ENCODE data around the gene SCIN.
A peak's percentile ranks its signal among the peaks of the same experiment; 100 is the strongest.

SCIN gene

DNA sequence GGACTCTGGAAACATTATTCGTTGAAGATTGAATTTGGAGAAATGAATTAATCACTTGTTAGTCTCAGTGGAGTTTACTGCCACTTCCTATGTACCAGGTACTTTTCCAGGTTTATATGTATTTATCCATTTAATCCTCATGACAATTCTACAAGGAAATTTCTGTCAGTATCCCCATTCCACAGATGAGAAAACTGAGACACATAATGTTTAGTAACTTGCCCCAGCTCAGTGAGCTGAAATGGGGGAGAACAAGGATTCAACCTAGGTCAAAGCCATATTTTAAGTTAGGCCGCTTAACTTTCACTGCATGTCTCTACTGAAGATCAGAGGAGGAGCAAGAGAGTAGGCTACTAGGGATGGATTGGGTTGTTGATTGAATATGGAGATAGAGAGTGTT lies 4.6 kb upstream of the SCIN start:
- FAIRE-seq (no peak), DNase-seq (ENCODE audit: insufficient read length, low spot score) (no peak)

DNA sequence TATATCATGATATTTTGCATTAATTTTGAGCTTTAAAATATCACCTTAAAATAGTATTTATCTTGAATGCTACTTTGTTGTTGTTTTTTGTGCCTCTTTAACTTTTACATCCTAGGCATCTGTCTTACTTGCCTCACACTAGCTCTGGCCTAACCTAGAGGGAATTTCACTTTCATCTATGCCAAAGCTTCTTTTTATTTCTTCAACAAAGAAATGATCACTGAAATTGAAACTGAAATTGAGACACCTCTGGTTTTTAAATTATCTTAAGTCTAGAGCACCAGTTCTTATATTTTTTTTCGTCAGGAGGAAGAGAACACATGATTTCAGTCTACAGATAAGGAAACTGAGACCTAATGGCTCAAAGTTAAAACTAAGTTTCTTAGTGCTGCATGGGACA lies 3.5 kb upstream of the SCIN start:
- FAIRE-seq, result peak; percentile 90
- peak; percentile 33 for DNase-seq (ENCODE audit: insufficient read length, low spot score)

DNA sequence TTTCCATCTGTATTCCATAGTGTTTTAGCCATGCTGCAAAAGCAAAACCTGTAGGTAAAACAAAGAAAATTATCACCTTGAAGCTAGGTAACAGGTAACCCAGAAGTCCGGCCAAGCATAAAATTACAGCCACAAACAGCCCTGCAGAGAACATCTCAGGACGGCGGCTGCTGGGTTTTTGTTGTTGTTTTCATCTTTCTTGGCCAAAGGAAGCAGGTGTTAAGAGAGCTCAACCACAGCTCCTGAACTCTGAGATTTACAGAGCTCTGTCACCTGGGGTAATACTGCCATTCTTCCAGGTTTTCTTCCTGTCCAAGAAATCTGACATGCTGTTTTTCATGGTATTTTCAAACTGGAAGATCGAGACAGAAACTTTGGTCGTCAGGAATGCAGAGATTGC lies 847 bp upstream of the SCIN start:
- no peak for DNase-seq (ENCODE audit: insufficient read length, low spot score)
- FAIRE-seq, result peak; percentile 82

DNA sequence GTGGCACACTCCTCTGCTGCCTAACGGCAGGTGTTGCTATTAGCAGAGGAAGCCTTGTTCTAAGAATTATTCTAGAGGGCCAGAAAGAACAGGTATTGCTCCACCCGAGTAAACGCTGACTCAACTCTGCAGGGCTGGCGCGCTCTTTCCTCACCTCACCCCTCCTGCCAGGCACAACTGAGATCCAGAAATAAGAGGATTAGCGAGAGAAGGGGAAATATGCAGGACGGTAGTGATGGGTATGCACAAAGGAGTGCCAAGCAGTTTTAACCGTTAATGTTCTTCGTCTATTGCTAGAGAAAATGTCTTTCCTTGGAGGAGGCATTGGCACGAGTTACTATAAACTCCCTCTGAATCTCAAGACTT lies 369 bp upstream of the SCIN start:
- DNase-seq (ENCODE audit: insufficient read length, low spot score) (no peak), FAIRE-seq (no peak)

DNA sequence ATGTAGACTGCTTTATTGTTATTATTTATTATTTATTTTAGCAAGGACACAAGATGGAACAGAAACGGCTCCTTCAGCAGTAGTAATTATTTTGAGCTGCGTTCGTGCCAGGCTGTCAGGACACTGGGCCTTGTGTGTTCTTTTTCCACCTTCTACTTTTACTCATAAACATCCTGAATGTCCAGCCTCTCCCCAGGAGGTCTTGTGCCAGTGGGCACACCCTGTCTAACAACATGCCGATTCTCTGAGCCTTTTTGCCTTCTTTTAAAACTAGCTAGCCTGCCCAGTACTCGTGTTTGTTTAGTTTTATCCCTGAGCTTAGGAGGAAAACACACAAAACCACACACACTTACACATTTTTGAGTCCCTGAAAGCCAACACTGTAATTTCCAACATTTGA lies 1.2 kb downstream of the SCIN start:
- FAIRE-seq, result no peak
- DNase-seq (ENCODE audit: insufficient read length, low spot score), result no peak

DNA sequence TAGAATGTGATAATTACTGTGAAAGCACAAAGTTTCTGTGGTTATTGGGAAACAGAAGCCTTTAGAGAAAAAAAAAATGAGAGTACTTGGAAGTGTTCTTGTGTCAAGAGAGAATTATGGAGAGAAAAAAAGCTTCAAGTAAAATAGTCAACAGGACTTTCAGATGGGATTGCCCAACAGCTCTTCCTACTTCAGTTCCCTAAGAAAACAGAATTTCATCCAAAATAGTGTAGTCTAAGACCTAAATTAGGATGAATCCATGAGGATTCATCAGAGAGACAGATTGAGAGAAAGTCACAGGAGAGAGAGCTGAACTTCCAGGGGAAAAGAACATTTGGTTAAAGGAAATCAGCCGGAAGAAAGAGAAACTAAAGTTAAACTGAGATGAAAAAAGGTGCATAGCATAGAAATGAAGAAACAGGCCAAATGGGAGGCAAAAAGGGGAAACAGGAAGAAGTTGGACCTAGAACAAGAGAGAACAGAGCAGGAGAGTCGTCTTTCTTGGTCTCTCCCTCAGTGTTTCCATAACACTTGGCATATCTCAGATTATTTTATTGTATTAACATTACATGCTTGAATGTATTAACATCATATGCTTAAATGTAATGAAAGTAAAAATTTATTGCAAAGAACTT lies 2.5 kb downstream of the SCIN start:
- DNase-seq (ENCODE audit: insufficient read length, low spot score) (no peak), FAIRE-seq (no peak)

DNA sequence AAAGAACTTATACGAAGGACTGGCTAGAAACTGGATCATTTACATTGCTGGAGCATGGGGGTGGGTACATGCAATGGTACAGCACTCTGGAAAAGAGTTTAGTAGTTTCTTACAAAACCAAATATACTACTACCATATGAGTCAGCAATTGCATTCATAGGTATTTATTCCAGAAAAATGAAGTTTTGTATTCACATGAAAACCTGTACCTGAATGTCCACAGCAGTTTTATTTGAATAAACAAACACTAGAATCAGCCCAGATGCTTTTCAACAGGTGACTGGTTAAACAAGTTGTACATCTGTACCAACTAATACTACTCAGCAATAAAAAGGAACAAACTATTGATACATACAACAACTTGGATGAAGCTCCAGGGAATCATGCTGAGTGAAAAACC lies 3.4 kb downstream of the SCIN start:
- FAIRE-seq (no peak), DNase-seq (ENCODE audit: insufficient read length, low spot score) (no peak)

DNA sequence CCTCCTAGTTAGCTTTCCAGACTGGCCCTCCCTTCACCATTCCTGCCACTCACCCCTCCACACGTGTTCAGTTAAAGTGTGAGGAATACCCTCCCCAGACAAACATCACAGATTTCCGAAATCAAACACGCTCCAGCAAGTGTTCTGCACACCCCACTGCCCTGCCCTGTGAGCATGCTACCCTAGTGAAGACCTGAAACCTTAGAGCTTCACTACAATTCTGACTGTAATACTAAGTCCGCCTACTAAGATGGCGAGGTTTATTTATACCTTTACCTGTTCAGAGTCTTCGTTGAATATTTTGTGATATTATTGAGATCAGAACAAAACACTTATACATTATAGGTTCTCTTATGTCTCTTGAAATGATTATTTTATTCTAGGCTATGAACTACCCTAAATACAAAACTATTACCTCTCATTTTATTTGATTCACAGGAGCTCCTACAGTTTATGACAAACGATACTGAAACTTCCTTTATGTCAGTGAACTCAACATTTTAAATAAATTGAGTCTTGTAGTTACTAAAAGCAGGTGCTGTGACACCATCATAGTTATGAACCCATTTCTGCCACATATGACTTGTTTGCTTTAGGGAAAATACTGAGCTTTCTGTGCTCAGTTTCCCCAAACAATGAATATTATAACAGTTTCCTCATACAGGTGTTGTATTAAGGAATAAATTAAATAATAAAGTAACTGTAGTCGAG lies 8.6 kb downstream of the SCIN start:
- FAIRE-seq (no peak), DNase-seq (ENCODE audit: insufficient read length, low spot score) (no peak)

DNA sequence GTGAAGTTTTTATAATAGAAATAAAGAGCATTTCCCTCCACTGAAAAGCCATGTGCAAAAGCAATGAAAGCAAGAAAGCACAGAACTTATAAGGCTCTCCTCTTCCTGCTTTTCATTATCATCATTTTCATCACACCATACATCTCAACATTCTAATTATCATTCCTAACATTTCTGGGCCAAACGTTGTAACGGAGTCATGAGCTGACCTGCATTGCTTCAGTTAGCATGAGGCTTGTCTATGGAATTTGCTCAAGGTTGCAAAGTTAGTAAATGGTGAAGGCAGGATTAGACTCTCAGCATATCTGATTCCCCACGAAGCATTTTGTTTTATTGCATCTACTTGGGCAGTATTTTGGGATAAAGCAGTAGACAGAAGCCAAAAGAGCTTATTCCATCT lies 11.4 kb downstream of the SCIN start:
- FAIRE-seq (no peak), DNase-seq (ENCODE audit: insufficient read length, low spot score) (no peak)

DNA sequence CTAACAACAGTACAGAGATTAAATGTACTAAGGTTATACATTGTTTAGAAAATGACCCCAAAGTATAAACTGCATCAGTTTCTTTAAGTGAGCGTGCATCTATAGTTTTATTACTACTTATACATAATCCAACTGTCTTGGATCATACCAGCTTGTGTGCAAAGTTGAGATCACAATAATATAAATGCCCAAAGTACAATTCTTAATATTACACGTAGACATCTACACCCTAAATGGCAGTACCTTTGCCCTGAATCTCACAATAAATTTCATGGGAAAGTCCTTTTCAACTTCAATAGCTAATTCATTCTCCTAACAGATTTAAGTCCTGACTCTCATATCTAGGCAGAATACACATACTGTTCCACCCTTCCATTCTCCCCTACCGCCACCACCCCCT lies 11.8 kb downstream of the SCIN start:
- DNase-seq (ENCODE audit: insufficient read length, low spot score), result no peak
- FAIRE-seq, result no peak

DNA sequence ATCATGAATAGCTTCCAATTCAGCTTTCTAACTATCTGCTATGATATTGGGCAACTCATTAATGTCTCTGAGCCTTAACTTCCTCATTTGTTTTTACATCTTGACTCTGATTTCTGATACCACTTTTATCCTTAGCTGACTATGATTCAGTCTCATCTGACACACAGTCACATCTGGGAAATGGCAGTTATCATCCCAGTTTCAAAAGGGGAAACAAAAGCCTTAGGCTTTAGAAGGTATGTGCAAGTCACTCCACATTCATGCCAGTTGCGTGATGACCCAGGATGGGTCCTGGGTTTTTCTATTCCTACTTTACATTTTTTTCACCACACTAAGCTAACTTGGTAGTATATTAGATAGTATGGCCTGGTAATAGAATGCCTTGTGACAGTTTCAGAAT lies 12.7 kb downstream of the SCIN start:
- DNase-seq (ENCODE audit: insufficient read length, low spot score) (no peak), FAIRE-seq (no peak)

DNA sequence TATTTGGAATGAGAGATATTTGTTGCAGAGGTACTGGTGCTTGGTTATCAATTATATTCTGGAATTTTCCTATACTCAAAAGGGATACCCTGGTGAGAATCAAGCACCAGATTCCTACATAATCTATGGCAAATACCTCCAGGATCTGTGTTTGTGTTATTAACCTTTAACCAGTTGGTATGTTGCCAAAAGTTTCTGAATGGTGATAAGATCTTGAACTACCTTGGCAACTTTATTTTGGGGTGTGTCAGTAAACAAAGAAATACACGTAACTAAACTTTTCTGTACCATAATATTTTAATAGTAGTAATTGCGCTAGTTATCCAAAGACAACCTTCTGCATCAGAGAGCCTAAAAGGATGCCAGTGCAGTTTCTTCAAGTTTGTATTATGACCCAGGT lies 13.4 kb downstream of the SCIN start:
- FAIRE-seq (no peak), DNase-seq (ENCODE audit: insufficient read length, low spot score) (no peak)

DNA sequence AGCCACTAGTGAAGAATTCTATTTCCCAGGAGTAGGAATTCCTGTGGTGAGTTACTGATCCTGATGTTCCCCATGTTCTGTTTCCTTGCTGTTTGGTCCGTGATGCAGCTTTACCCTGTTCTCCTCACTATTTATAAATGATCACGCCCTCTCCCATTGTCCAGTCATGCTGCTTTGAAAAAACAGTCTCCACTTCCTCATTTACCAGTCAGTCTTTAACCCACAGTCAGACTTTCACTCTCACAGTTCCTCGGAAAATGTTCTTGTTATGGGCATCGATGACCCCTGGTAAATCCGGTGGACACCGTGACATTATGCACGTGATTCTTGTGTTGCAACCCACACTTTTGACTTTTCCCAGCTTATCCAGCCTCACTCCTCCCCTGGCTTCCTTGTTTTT lies 14.4 kb downstream of the SCIN start:
- FAIRE-seq (peak; percentile 96), DNase-seq (ENCODE audit: insufficient read length, low spot score) (no peak)

DNA sequence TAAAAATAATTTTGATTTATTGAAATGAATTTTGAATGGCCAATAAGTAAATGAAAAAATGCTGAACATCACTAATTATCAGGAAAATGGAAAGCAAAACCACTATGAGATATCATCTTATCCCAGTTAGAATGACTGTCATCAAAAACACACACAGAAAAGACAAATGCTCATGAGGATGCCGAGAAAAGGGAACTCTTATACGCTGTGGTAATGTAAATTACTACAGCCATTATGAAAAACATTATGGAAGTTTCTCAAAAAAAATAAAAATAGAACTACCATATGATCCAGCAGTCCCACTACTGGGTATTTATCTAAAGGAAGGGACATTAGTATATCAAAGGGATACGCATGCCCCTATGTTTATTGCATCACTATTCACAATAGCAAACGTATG lies 15.8 kb downstream of the SCIN start:
- no peak for DNase-seq (ENCODE audit: insufficient read length, low spot score)
- no peak for FAIRE-seq

DNA sequence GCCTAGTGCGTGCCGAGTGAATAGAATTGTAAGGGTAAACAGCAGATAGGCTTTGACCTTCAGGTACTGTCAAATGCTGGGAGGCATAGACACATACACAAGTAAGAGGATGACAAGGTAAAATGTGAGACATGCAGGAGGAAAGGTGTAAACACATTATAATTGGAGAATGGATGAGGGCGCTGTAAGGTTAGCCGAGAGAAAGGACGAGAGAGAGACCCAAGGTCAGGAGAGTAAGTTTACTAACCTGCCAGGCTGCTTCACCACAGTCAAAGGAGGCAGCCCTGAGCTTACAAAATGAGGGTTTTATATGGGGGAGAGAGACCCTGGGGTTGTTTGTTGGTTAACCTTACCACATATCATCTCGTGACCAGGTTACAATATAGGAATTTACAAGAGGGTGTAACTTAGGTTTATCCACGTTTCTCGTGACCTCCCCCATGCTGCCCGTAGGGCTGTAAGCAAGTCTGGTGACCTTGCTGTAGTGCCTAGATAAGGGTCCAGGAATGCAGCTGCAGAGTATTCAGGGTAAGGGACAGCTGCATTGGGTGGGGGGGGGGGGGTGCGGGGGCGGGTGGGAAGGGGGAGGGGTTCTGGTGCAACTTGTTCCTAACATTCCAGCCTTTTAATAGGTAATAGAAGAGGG lies 17.9 kb downstream of the SCIN start:
- FAIRE-seq, result no peak
- no peak for DNase-seq (ENCODE audit: insufficient read length, low spot score)

DNA sequence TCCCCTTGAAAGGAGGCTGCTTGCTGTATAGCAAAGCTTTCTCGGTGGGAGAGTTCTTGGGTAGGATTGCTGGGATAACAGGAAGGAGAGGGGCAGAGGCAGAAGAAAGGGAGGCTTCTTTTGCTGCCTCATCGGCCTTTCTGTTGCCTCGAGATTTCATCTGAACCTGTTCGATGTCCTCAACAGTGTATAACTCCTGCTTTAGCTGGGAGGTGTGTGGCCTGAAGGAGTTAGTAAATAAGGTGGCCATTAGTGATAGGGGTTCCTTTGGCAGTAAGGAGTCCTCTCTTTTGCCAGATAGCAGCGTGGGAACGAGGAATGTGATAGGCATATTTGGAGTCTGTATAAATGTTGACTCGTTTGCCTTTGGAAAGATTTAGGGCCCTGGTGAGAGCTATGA lies 20.0 kb downstream of the SCIN start:
- DNase-seq (ENCODE audit: insufficient read length, low spot score), result no peak
- no peak for FAIRE-seq

DNA sequence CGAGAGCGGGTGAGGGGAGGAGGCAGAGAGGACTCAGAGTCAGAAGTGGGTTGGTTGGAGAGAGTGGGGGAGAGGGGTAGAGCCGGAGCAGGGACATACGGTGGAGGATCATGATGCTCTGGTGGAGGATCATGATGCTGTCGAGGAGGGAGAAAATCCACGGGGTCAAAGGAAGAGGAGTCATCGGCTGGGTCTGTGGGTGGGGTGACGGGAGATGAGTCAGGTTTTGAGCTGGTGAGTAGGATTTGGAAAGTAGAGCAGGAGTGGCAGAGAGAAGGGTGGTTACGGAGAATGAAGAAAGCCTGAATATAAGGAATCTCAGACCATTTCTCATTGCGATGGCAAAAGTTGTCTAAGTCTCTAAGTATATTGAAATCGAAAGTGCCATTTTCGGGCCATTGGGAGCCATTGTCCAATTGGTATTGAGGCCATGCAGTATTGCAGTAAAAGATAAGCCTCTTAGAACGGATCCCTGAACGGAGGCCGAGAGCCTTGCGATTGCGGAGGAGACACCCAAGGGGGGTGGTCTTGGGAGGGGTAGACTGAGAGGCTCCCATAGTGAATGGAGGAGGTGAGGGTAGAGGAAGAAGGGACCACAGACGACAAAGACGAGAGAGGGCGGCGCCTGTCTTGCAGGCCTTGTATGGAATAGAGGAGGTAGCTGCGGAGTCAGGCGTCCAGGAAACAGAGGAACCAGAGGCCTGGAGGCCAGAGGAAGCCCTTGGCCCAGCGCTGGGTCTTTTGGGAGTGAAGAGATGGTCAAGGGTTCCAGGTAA lies 23.8 kb downstream of the SCIN start:
- no peak for FAIRE-seq

DNA sequence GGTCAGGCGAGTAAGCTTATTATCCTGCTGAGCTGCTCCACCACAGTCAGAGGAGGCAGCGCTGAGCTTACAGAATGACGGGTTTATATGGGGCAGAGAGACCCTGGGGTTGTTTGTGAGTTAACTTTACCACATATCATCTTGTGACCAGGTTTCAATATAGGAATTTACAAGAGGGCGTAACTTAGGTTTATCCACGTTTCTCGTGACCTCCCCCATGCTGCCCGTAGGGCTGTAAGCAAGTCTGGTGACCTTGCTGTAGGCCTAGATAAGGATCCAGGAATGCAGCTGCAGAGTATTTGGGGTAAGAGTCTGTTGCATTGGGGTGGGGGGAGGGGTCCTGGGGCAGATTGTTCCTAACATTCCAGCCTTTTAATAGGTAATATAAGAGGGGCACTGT lies 24.6 kb downstream of the SCIN start:
- no peak for FAIRE-seq

More for the DNA sequence above, 23.8 kb downstream of the SCIN start:
- DNase-seq (ENCODE audit: insufficient read length, low spot score), result no peak

DNA sequence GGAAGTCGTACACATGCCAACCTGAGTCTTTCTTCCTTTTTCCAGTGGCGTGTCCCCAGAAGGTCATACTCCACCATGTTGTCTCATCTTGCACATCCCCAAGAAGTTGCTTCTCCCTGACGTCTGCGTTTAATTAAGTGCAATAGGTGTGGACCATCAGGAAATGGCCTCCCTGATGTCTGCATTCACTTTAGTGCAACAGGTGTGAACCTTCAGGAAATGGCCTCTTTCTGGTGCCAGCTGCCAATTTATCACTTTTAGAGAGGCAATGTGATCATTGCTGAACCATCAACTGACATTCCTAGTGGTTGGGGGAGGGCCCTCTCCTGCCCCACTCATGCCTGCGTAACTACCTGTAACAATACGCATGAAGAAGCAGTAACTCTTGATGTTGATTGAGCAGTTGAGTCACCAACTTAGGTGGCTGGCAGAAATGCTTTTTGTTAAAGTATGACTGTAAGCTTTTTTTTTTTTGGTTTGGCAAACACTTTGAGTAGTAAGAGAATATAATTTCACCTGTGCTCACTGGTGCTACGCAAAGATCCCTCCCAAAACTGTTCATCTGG lies 25.8 kb downstream of the SCIN start:
- no peak for DNase-seq (ENCODE audit: insufficient read length, low spot score)
- FAIRE-seq, result no peak

More for the DNA sequence above, 24.6 kb downstream of the SCIN start:
- no peak for DNase-seq (ENCODE audit: insufficient read length, low spot score)

DNA sequence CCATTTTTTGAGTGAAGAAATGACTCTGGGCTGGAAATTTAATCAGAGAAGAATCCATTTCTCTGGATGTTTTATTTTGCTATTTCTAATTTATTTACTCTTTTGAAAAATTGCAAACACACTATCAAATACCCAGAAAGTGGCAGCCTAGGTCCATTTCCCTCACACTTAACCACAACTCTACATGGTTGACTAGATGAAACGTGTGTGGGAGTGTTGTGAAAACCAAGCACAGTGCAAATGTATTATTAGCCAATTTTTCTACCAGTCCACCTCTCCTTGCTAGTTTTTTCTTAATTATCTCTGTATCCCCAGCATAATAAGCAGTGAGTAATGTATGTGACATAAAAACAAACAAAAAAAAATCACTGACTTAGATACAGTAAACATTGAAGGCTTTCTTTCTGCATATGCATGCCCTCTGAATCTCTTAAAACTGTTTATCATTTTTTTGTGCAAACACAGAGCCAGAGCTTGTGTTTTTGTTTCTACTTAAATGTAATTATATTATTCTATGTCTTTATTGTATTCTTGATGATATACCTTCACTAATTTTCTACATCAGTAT lies 30.9 kb downstream of the SCIN start:
- FAIRE-seq (no peak), DNase-seq (ENCODE audit: insufficient read length, low spot score) (no peak)

DNA sequence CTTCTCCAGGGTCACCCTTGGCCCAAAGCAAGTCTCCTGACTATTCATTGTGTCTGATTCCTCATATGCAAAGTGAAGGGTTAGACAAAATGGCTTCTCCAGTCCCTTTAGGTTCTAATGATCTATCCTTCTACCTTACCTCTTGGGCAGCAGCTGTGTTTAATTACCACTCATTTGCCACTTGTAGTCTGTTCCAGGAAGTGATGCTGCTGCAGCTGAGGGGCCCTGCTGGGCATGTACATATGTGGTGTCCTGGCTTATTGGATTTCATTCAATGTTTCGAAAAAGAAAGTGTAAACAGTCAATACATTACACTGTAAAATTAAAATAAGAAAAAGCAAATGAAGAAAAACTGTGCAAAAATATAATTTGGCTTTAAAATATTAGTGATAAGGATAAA lies 36.6 kb downstream of the SCIN start:
- FAIRE-seq (no peak), DNase-seq (ENCODE audit: insufficient read length, low spot score) (no peak)
